Neural progenitor cell (in vitro differentiated cells): ENCODE results near the gene COMP. TPM values are rescaled to one million over a fixed set of nuclear protein-coding genes. Genes with fewer than 3 reads are reported as not detected.

Source experiments
- DNase-seq: peaks from one replicate; pipeline ENCODE4 v3.0.0-alpha.2; 2016; ENCODE audit warnings: low spot score
- H2AFZ ChIP-seq: fragments of 200-600 bp; sonication (generic); replicated peaks from 2 replicates; pipeline ENCODE4 v1.6.1; 2016; ENCODE audit warnings: antibody characterized with exemption
- H3F3A ChIP-seq: fragments of 200-600 bp; sonication (generic); 2 replicates; pipeline ENCODE4 v1.6.1; 2016; ENCODE audit warnings: antibody characterized with exemption, low read depth
- H3K27ac ChIP-seq: fragments of 200-600 bp; sonication (generic); 2 replicates; pipeline ENCODE4 v1.5.1; 2016; ENCODE audit warnings: mild to moderate bottlenecking
- H3K27me3 ChIP-seq: fragments of 200-600 bp; sonication (generic); 2 replicates; pipeline ENCODE4 v1.6.1; 2016; ENCODE audit warnings: mild to moderate bottlenecking, moderate library complexity
- H3K36me3 ChIP-seq: fragments of 200-600 bp; sonication (generic); 2 replicates; pipeline ENCODE4 v1.5.1; 2016
- H3K4me1 ChIP-seq: fragments of 200-600 bp; sonication (generic); 2 replicates; pipeline ENCODE4 v1.6.1; 2016; ENCODE audit warnings: mixed run types
- H3K4me2 ChIP-seq: fragments of 200-600 bp; sonication (generic); 2 replicates; pipeline ENCODE4 v1.6.1; 2016
- H3K4me3 ChIP-seq: fragments of 200-600 bp; sonication (generic); 2 replicates; pipeline ENCODE4 v1.5.1; 2016
- H3K79me2 ChIP-seq: fragments of 200-600 bp; sonication (generic); 2 replicates; pipeline ENCODE4 v1.6.1; 2016; ENCODE audit warnings: low read depth
- H3K9ac ChIP-seq: fragments of 200-600 bp; sonication (generic); 2 replicates; pipeline ENCODE4 v1.6.1; 2016
- H3K9me3 ChIP-seq: fragments of 200-600 bp; sonication (generic); 2 replicates; pipeline ENCODE4 v1.5.1; 2016; ENCODE audit warnings: low read depth
- H4K20me1 ChIP-seq: fragments of 200-600 bp; sonication (generic); 2 replicates; pipeline ENCODE4 v1.6.1; 2016; ENCODE audit warnings: low read depth
- H3K27ac Mint-ChIP-seq: 3 replicates; pipeline ENCODE4 v1.8.0; 2021; ENCODE audit warnings: mixed read lengths
- H3K27me3 Mint-ChIP-seq: 2 replicates; pipeline ENCODE4 v1.8.0; 2022; ENCODE audit warnings: low read depth, mild to moderate bottlenecking, inconsistent platforms, moderate library complexity, mixed read lengths; ENCODE audit not compliant: insufficient read depth
- H3K36me3 Mint-ChIP-seq: 3 replicates; pipeline ENCODE4 v1.8.0; 2021; ENCODE audit warnings: mixed read lengths
- H3K4me1 Mint-ChIP-seq: 3 replicates; pipeline ENCODE4 v1.8.0; 2021; ENCODE audit warnings: mixed read lengths
- H3K4me3 Mint-ChIP-seq: 3 replicates; pipeline ENCODE4 v1.8.0; 2021; ENCODE audit warnings: mild to moderate bottlenecking, moderate library complexity, mixed read lengths
- H3K9me3 Mint-ChIP-seq: 3 replicates; pipeline ENCODE4 v1.8.0; 2020; ENCODE audit warnings: mixed read lengths
- CTCF ChIP-seq: fragments of 200-600 bp; sonication (generic); IDR thresholded peaks from 2 replicates; pipeline ENCODE4 v1.5.1; 2017; ENCODE audit warnings: antibody characterized with exemption, mild to moderate bottlenecking
- EZH2 ChIP-seq: fragments of 200-600 bp; sonication (generic); IDR thresholded peaks from 2 replicates; pipeline ENCODE4 v1.6.1; 2017; ENCODE audit warnings: antibody characterized with exemption, mild to moderate bottlenecking, moderate library complexity
- EZH2phosphoT487 ChIP-seq: fragments of 200-600 bp; sonication (generic); IDR thresholded peaks from 2 replicates; pipeline ENCODE4 v1.6.1; 2017; ENCODE audit warnings: antibody characterized with exemption
- total RNA-seq: library from RNA; depleted of rRNA; stranded (reverse); fragments of >200 nt; gene quantifications from 2 replicates; pipeline ENCODE4 v1.2.3, GENCODE V29; 2015; ENCODE audit warnings: low replicate concordance

The COMP gene
- total RNA-seq, 1 donor from 2014 or later: not detected

GRCh38 chr19:18763674-18764590 lies 27.2 kb downstream of the COMP start:
- H3K4me3 Mint-ChIP-seq: no peak overlapping the region
- H3K27ac Mint-ChIP-seq: no peak overlapping the region
- no peak for DNase-seq
- H3K9me3 ChIP-seq: no peaks in the 10 kb centered on the region
- no peaks in the 10 kb centered on the region for H3F3A ChIP-seq
- no peak overlapping the region for H2AFZ ChIP-seq
- no peaks in the 10 kb centered on the region for H3K79me2 ChIP-seq
- H3K27me3 Mint-ChIP-seq: peaks cover 6% of the 10 kb centered on the region
- no peak overlapping the region for H3K9ac ChIP-seq
- no peaks in the 10 kb centered on the region for H3K9me3 Mint-ChIP-seq
- H3K36me3 ChIP-seq: no peaks in the 10 kb centered on the region
- H4K20me1 ChIP-seq: peaks cover 8% of the 10 kb centered on the region
- H3K4me1 Mint-ChIP-seq: no peaks in the 10 kb centered on the region
- no peak overlapping the region for H3K4me2 ChIP-seq
- TF ChIP-seq EZH2 (no peak), EZH2phosphoT487 (no peak), CTCF (no peak)
- no peaks in the 10 kb centered on the region for H3K36me3 Mint-ChIP-seq
- no peak overlapping the region for H3K27ac ChIP-seq
- no peaks in the 10 kb centered on the region for H3K27me3 ChIP-seq
- H3K4me1 ChIP-seq: peaks cover 3% of the 10 kb centered on the region
- no peak overlapping the region for H3K4me3 ChIP-seq

GRCh38 chr19:18762125-18763023 lies 28.7 kb downstream of the COMP start:
- Mint-ChIP-seq H3K27ac (peak overlapping the region; percentile 69), H3K4me3 (no peak overlapping the region), H3K9me3 (no peaks in the 10 kb centered on the region), H3K4me1 (no peaks in the 10 kb centered on the region), H3K27me3 (peaks cover 6% of the 10 kb centered on the region), H3K36me3 (no peaks in the 10 kb centered on the region)
- Histone ChIP-seq H3K4me2 (no peak overlapping the region), H3F3A (no peaks in the 10 kb centered on the region), H3K79me2 (no peaks in the 10 kb centered on the region), H3K9me3 (no peaks in the 10 kb centered on the region), H3K27me3 (no peaks in the 10 kb centered on the region), H4K20me1 (peaks cover 8% of the 10 kb centered on the region), H3K4me3 (no peak overlapping the region), H3K9ac (no peak overlapping the region), H2AFZ (no peak overlapping the region), H3K27ac (no peak overlapping the region), H3K4me1 (no peaks in the 10 kb centered on the region), H3K36me3 (no peaks in the 10 kb centered on the region)
- DNase-seq: no peak
- TF ChIP-seq CTCF (no peak), EZH2phosphoT487 (no peak), EZH2 (no peak)

- no peaks in the 10 kb centered on the region for H3K9me3 Mint-ChIP-seq
- H3K4me3 Mint-ChIP-seq: no peak overlapping the region
Measured at GRCh38 chr19:18761531-18762110, 29.5 kb downstream of the COMP start.

More at GRCh38 chr19:18761531-18762110, 29.5 kb downstream of the COMP start:
- no peak for DNase-seq
- Histone ChIP-seq H3F3A (no peaks in the 10 kb centered on the region), H3K36me3 (no peaks in the 10 kb centered on the region), H3K4me1 (no peaks in the 10 kb centered on the region), H3K27me3 (no peaks in the 10 kb centered on the region), H3K27ac (no peak overlapping the region), H2AFZ (no peak overlapping the region), H3K9me3 (no peaks in the 10 kb centered on the region), H3K9ac (no peak overlapping the region), H3K4me3 (no peak overlapping the region), H3K4me2 (no peak overlapping the region), H4K20me1 (peaks cover 8% of the 10 kb centered on the region), H3K79me2 (no peaks in the 10 kb centered on the region)
- TF ChIP-seq CTCF (no peak), EZH2 (no peak), EZH2phosphoT487 (no peak)
- Mint-ChIP-seq H3K27ac (no peak overlapping the region), H3K4me1 (no peaks in the 10 kb centered on the region), H3K27me3 (peaks cover 6% of the 10 kb centered on the region), H3K36me3 (no peaks in the 10 kb centered on the region)
